Tibial nerve (tissue), 3 donors: ENCODE data around the gene TRMU.

Experiments used
- CTCF ChIP-seq, 5 experiments: fragments of 200-600 bp in 3 of 5; fragments of 450-650 bp in 2 of 5; sonication (generic) in 3 of 5; IDR thresholded peaks; one replicate each; pipeline ENCODE4 v1.5.1; 2016 to 2019; ENCODE audit warnings: antibody characterized with exemption in 5 of 5, mild to moderate bottlenecking in 3 of 5, moderate library complexity in 2 of 5
- POLR2A ChIP-seq, 2 donors: fragments of 450-650 bp; IDR thresholded peaks; one replicate each; pipeline ENCODE4 v1.6.1; 2017; ENCODE audit warnings: antibody characterized with exemption in 2 of 2, mild to moderate bottlenecking in 2 of 2, moderate library complexity in 2 of 2

- TF ChIP-seq CTCF (IDR thresholded peaks at IDR 0.05) (no peak), POLR2A (IDR thresholded peaks at IDR 0.05) (no peak)
Observed at GRCh38 chr22:46386312-46386711, 50.8 kb downstream of the TRMU start.
